ENCODE data around the gene NEURL1B.

Gene NEURL1B

GRCh38 chr5:172715931-172716682 is 75.0 kb downstream of the NEURL1B start:
- H3K27ac Mint-ChIP-seq, result no peak overlapping the region

GRCh38 chr5:172716796-172717313 is 75.8 kb downstream of the NEURL1B start:
- CTCF ChIA-PET, result interaction anchor here (0.6 to 3.0 kb wide), 15 partner anchors 10 to 267 kb away, joined by 3 to 74 read pairs (median 4); partner anchors contain the start of genes ATP6V0E1 and DUSP1
- no peak overlapping the region for H3K4me3 Mint-ChIP-seq
- peaks cover 21% of the 10 kb centered on the region for H3K27me3 Mint-ChIP-seq
- peaks cover 7% of the 10 kb centered on the region for H3K4me1 Mint-ChIP-seq
- no peaks in the 10 kb centered on the region for H3K36me3 Mint-ChIP-seq
- peak; percentile 87 for DNase-seq
- no peak overlapping the region for H3K27ac Mint-ChIP-seq
- no peaks in the 10 kb centered on the region for H3K9me3 Mint-ChIP-seq

More at GRCh38 chr5:172715931-172716682, 75.0 kb downstream of the NEURL1B start:
- Mint-ChIP-seq H3K4me3 (no peak overlapping the region), H3K9me3 (no peaks in the 10 kb centered on the region), H3K27me3 (peaks cover 23% of the 10 kb centered on the region), H3K4me1 (peaks cover 7% of the 10 kb centered on the region), H3K36me3 (no peaks in the 10 kb centered on the region)
- CTCF ChIA-PET, result interaction anchor here (0.9 to 3.0 kb wide), 12 partner anchors 9 to 267 kb away, joined by 3 to 74 read pairs (median 4); partner anchors contain the start of genes ATP6V0E1 and DUSP1
- DNase-seq, result no peak

GRCh38 chr5:172717481-172718195 is 76.6 kb downstream of the NEURL1B start:
- no peak for DNase-seq
- Mint-ChIP-seq H3K36me3 (no peaks in the 10 kb centered on the region), H3K27ac (no peak overlapping the region), H3K4me3 (no peak overlapping the region), H3K27me3 (peaks cover 19% of the 10 kb centered on the region), H3K9me3 (no peaks in the 10 kb centered on the region), H3K4me1 (peaks cover 7% of the 10 kb centered on the region)
- CTCF ChIA-PET, result interaction anchor here (0.6 to 3.0 kb wide), 12 partner anchors 11 to 266 kb away, joined by 3 to 74 read pairs (median 4); partner anchors contain the start of genes ATP6V0E1 and DUSP1

GRCh38 chr5:172718527-172719114 is 77.6 kb downstream of the NEURL1B start:
- Mint-ChIP-seq H3K9me3 (no peaks in the 10 kb centered on the region), H3K27me3 (peaks cover 14% of the 10 kb centered on the region), H3K36me3 (no peaks in the 10 kb centered on the region), H3K27ac (no peak overlapping the region), H3K4me3 (no peak overlapping the region), H3K4me1 (peaks cover 7% of the 10 kb centered on the region)
- CTCF ChIA-PET, result interaction anchor here (1.2 to 3.0 kb wide), 2 partner anchors 210 to 213 kb away, joined by 3 to 74 read pairs; no protein-coding TSS in a partner anchor
- no peak for DNase-seq

- peaks cover 14% of the 10 kb centered on the region for H3K27me3 Mint-ChIP-seq
- H3K4me1 Mint-ChIP-seq, result peaks cover 7% of the 10 kb centered on the region
- H3K9me3 Mint-ChIP-seq, result no peaks in the 10 kb centered on the region
- no peak overlapping the region for H3K4me3 Mint-ChIP-seq
- DNase-seq, result no peak
- CTCF ChIA-PET, result interaction anchor here (1.2 kb wide), 1 partner anchor 210 kb away, joined by 3 read pairs; no protein-coding TSS in a partner anchor
- H3K36me3 Mint-ChIP-seq, result no peaks in the 10 kb centered on the region
- no peak overlapping the region for H3K27ac Mint-ChIP-seq
These were observed 78.1 kb downstream of the NEURL1B start for GRCh38 chr5:172719211-172719610.

GRCh38 chr5:172720655-172721054 is 79.6 kb downstream of the NEURL1B start:
- peaks cover 7% of the 10 kb centered on the region for H3K4me1 Mint-ChIP-seq
- no peak overlapping the region for H3K4me3 Mint-ChIP-seq
- peaks cover 15% of the 10 kb centered on the region for H3K27me3 Mint-ChIP-seq
- no peaks in the 10 kb centered on the region for H3K36me3 Mint-ChIP-seq
- no peak for DNase-seq
- no peak overlapping the region for H3K27ac Mint-ChIP-seq
- CTCF ChIA-PET, result interaction anchor here (0.7 to 1.3 kb wide), 4 partner anchors 10 to 214 kb away, joined by 3 to 5 read pairs (median 4); no protein-coding TSS in a partner anchor
- H3K9me3 Mint-ChIP-seq, result no peaks in the 10 kb centered on the region

- Mint-ChIP-seq H3K27me3 (peaks cover 18% of the 10 kb centered on the region), H3K4me3 (no peak overlapping the region), H3K4me1 (peaks cover 6% of the 10 kb centered on the region), H3K27ac (no peak overlapping the region), H3K36me3 (no peaks in the 10 kb centered on the region), H3K9me3 (no peaks in the 10 kb centered on the region)
- CTCF ChIA-PET, result no interaction called here
- DNase-seq, result no peak
These were observed 80.6 kb downstream of the NEURL1B start for GRCh38 chr5:172721455-172722326.

GRCh38 chr5:172722327-172722815 is 81.3 kb downstream of the NEURL1B start:
- Mint-ChIP-seq H3K36me3 (no peaks in the 10 kb centered on the region), H3K27ac (no peak overlapping the region), H3K9me3 (no peaks in the 10 kb centered on the region), H3K4me3 (no peak overlapping the region), H3K27me3 (peaks cover 12% of the 10 kb centered on the region), H3K4me1 (no peaks in the 10 kb centered on the region)
- no peak for DNase-seq
- CTCF ChIA-PET, result interaction anchor here (3.4 kb wide), 1 partner anchor 8 kb away, joined by 19 read pairs; no protein-coding TSS in a partner anchor

GRCh38 chr5:172723508-172723907 is 82.4 kb downstream of the NEURL1B start:
- H3K27ac Mint-ChIP-seq, result no peak overlapping the region
- DNase-seq, result no peak
- no peak overlapping the region for H3K4me3 Mint-ChIP-seq
- CTCF ChIA-PET, result interaction anchor here (1.0 to 3.4 kb wide), 3 partner anchors 9 to 208 kb away, joined by 3 to 19 read pairs (median 3); no protein-coding TSS in a partner anchor
- H3K27me3 Mint-ChIP-seq, result peaks cover 17% of the 10 kb centered on the region
- no peaks in the 10 kb centered on the region for H3K9me3 Mint-ChIP-seq
- no peaks in the 10 kb centered on the region for H3K4me1 Mint-ChIP-seq
- H3K36me3 Mint-ChIP-seq, result no peaks in the 10 kb centered on the region

GRCh38 chr5:172724242-172725183 is 83.5 kb downstream of the NEURL1B start:
- Mint-ChIP-seq H3K27ac (no peak overlapping the region), H3K9me3 (no peaks in the 10 kb centered on the region), H3K36me3 (no peaks in the 10 kb centered on the region), H3K4me3 (no peak overlapping the region), H3K4me1 (no peaks in the 10 kb centered on the region), H3K27me3 (peaks cover 17% of the 10 kb centered on the region)
- no peak for DNase-seq
- CTCF ChIA-PET, result interaction anchor here (1.2 to 3.4 kb wide), 2 partner anchors 10 to 207 kb away, joined by 3 to 19 read pairs; no protein-coding TSS in a partner anchor

GRCh38 chr5:172725273-172725672 is 84.2 kb downstream of the NEURL1B start:
- H3K4me3 Mint-ChIP-seq, result no peak overlapping the region
- H3K4me1 Mint-ChIP-seq, result no peaks in the 10 kb centered on the region
- H3K27ac Mint-ChIP-seq, result no peak overlapping the region
- peaks cover 17% of the 10 kb centered on the region for H3K27me3 Mint-ChIP-seq
- DNase-seq, result no peak
- H3K9me3 Mint-ChIP-seq, result no peaks in the 10 kb centered on the region
- no peaks in the 10 kb centered on the region for H3K36me3 Mint-ChIP-seq
- CTCF ChIA-PET, result interaction anchor here (0.6 to 3.4 kb wide), 2 partner anchors 11 to 48 kb away, joined by 4 to 19 read pairs; no protein-coding TSS in a partner anchor

- DNase-seq, result no peak
- Mint-ChIP-seq H3K27me3 (peaks cover 17% of the 10 kb centered on the region), H3K9me3 (no peaks in the 10 kb centered on the region), H3K27ac (no peak overlapping the region), H3K4me1 (no peaks in the 10 kb centered on the region), H3K36me3 (no peaks in the 10 kb centered on the region), H3K4me3 (no peak overlapping the region)
- CTCF ChIA-PET, result interaction anchor here (0.6 to 3.4 kb wide), 2 partner anchors 11 to 47 kb away, joined by 4 to 19 read pairs; no protein-coding TSS in a partner anchor
These were observed 84.7 kb downstream of the NEURL1B start for GRCh38 chr5:172725785-172726184.
